ENCODE data around the gene PDIA4. TPM values are rescaled to one million over a fixed set of nuclear protein-coding genes. Genes with fewer than 3 reads are reported as not detected.

PDIA4 gene
- total RNA-seq, 3 donors from 2014 or later = 124 to 134 (median 131) TPM

DNA sequence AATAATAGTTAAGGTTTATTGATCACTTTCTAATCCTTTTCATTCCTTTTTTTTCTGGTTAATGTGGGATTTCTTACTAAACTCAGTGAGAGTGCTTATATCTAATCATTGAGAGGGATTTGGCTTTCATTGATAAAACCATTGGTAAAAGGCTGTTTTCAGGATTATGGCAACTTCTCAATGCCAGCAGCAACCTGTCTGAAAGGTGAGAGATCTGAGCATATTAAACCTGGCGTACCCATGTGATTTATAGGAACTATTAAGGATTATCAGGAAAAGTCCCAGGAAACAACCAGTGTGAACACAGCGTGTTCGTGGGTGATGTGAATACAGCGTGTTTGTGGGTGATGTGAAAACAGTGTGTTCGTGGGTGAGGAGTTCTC lies 65.9 kb downstream of the PDIA4 start:
- no peaks in the 10 kb centered on the region for H3K9me3 Mint-ChIP-seq
- DNase-seq (no peak), ATAC-seq (no peak)
- no peaks in the 10 kb centered on the region for H3K36me3 Mint-ChIP-seq (ENCODE audit: insufficient read depth)
- H3K4me3 Mint-ChIP-seq = peak overlapping the region; percentile 89
- peaks cover 20% of the 10 kb centered on the region for H3K4me1 Mint-ChIP-seq (ENCODE audit: low read depth)
- H3K27me3 Mint-ChIP-seq (ENCODE audit: low read depth) = no peaks in the 10 kb centered on the region

DNA sequence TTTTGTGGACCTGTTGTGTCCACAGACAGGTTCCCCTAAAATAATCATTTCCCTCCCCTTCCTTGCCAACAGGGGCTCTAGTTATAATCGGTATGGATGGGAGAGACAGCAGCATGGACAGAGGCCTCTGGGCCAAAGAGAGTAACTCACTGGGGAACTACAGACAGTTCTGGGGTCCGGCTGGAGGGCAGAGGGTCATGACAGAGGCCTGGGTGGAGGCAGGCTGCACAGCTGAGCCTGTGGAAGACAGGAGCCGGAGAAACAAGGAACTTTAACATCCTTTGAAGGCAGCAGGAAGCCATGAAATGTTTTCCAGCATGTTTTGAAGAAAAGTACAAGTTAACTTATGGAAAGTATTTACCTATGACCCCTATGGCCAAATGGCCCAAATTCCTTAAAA lies 68.6 kb downstream of the PDIA4 start:
- DNase-seq = no peak
- Mint-ChIP-seq H3K4me1 (ENCODE audit: low read depth) (peaks cover 14% of the 10 kb centered on the region), H3K27me3 (ENCODE audit: low read depth) (no peaks in the 10 kb centered on the region), H3K9me3 (no peaks in the 10 kb centered on the region), H3K4me3 (no peak overlapping the region), H3K36me3 (ENCODE audit: insufficient read depth) (no peaks in the 10 kb centered on the region)
- no peak for ATAC-seq

DNA sequence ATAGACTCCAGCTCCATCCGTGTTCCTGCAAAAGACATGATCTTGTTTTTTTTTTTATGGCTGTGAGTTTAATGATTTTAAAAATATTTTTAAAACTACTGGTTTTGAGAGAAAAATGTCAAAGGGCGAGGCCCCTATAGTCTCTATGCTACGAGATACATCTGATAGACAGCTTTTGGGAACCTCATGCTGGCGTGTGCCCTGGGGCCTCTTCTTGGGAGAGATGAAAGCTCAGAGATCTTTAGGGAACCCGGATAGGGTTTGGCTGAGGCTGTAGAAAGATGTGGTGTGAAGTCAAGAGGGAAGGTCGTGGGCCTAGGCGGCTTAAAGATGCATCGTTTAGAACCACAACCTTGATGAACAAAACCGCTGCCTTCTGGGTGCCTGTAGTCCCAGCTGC lies 70.2 kb downstream of the PDIA4 start:
- Mint-ChIP-seq H3K9me3 (no peaks in the 10 kb centered on the region), H3K4me1 (ENCODE audit: low read depth) (peaks cover 6% of the 10 kb centered on the region), H3K4me3 (no peak overlapping the region), H3K36me3 (ENCODE audit: insufficient read depth) (no peaks in the 10 kb centered on the region), H3K27me3 (ENCODE audit: low read depth) (no peaks in the 10 kb centered on the region)
- ATAC-seq (no peak), DNase-seq (no peak)

DNA sequence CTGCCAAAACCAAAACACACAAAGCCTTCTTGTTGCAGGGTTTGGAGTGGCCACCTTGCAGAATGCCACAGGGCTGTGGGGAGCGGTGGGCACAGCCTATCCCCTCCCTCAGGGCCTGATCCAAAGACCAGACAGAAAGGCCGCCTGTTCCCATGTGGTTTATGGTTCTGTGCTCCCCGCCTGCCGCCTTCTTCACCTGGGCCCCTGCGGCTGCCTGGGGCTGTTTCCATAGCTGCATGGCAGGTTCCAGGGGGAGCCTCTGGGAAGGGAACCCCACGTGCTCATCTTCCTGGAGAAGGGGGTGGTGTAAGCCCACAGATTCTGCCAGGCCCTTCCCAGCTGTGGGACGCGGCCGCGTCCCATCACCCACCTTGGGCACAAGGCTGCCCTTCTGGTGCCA lies 73.5 kb downstream of the PDIA4 start:
- no peaks in the 10 kb centered on the region for H3K27me3 Mint-ChIP-seq (ENCODE audit: low read depth)
- H3K36me3 Mint-ChIP-seq (ENCODE audit: insufficient read depth) = no peaks in the 10 kb centered on the region
- H3K4me3 Mint-ChIP-seq = no peak overlapping the region
- no peaks in the 10 kb centered on the region for H3K4me1 Mint-ChIP-seq (ENCODE audit: low read depth)
- no peak for DNase-seq
- H3K9me3 Mint-ChIP-seq = no peaks in the 10 kb centered on the region
- no peak for ATAC-seq

DNA sequence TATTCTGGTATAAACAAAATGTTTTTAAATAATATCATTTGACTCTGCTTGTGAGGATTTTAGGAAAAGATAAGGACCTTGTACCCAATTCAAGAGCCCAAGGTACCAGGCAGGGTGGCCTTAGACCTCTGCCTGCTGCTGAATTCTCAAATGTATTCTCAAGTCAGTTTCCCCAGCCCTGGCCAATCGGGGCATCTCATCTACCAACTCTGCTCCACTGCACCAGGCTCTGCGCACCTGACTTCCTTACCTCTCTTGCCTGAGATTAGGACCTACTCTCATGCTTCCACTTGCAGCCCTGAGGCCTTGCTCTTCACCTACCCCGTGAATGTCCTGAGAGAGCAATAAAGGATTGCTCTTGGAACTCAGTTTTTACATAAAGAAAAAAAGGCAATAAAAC lies 74.6 kb downstream of the PDIA4 start:
- no peaks in the 10 kb centered on the region for H3K36me3 Mint-ChIP-seq (ENCODE audit: insufficient read depth)
- H3K9me3 Mint-ChIP-seq = no peaks in the 10 kb centered on the region
- H3K27me3 Mint-ChIP-seq (ENCODE audit: low read depth) = no peaks in the 10 kb centered on the region
- DNase-seq (no peak), ATAC-seq (no peak)
- no peaks in the 10 kb centered on the region for H3K4me1 Mint-ChIP-seq (ENCODE audit: low read depth)
- no peak overlapping the region for H3K4me3 Mint-ChIP-seq

Other genes starting within 250 kb of the PDIA4 start
- gene EZH2, start 144.2 kb downstream of the PDIA4 start, total RNA-seq = 100 to 1,000 TPM; 114 to 137 (median 123) TPM
- 1 to 10 TPM; 6.8 to 7.9 (median 7.3) TPM for gene ZNF786, start 62.2 kb upstream of the PDIA4 start, total RNA-seq
- gene ZNF425, start 97.8 kb upstream of the PDIA4 start, total RNA-seq = under 1 TPM; 0.43 to 0.61 (median 0.43) TPM
- gene ZNF398, start 118.9 kb upstream of the PDIA4 start, total RNA-seq = 10 to 100 TPM; 15.8 to 17.1 (median 16.3) TPM
- 10 to 100 TPM; 36.1 to 39.7 (median 38.3) TPM for gene ZNF282, start 167.0 kb upstream of the PDIA4 start, total RNA-seq
- gene ZNF212, start 211.1 kb upstream of the PDIA4 start, total RNA-seq = 10 to 100 TPM; 19.3 to 22.4 (median 20.5) TPM
- gene ZNF783, start 233.7 kb upstream of the PDIA4 start, total RNA-seq = 10 to 100 TPM; 24.0 to 28.5 (median 24.5) TPM